Hematopoietic multipotent progenitor cell treated with erythropoietin and hydrocortisone succinate and interleukin-3 and kit ligand, for 6 days (in vitro differentiated cells): Measurements from ENCODE around the gene PSMB1.
"Not testable (repeated sequence)": the region's sequence is repeated elsewhere in the genome, so short reads cannot be mapped to it uniquely, and the experiment has no call there.

Experiments used
- DNase-seq: peaks from one replicate; pipeline ENCODE4 v3.0.0-alpha.2; 2015

The PSMB1 gene

GRCh38 chr6:170502268-170502667, 50.8 kb downstream of the PSMB1 start:
- DNase-seq = not testable (repeated sequence)

GRCh38 chr6:170500955-170501590, 52.0 kb downstream of the PSMB1 start:
- DNase-seq = no peak

DNA sequence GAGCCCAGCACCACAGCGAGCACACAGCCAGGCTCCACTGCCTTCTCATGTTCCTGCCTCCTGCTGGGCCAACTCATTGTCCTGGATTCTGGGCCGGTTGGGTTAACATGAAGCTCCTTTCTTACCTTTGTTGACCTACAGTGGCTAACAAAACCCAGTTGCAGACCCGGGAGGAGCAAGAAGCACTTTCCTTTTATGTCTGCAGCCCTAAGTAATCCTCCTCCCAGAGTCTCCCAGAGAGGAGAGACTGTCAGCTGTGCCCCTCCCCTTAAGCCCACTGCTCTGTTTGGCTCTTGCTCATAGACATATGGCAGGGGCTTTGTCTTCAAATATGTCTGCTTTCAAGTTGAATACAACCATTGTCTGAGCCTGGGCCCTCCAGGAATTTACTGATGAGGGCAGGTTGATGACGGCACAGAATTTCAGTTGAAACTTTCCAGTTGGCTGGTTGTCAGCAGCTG, 55.2 kb downstream of the PSMB1 start:
- DNase-seq = no peak

DNA sequence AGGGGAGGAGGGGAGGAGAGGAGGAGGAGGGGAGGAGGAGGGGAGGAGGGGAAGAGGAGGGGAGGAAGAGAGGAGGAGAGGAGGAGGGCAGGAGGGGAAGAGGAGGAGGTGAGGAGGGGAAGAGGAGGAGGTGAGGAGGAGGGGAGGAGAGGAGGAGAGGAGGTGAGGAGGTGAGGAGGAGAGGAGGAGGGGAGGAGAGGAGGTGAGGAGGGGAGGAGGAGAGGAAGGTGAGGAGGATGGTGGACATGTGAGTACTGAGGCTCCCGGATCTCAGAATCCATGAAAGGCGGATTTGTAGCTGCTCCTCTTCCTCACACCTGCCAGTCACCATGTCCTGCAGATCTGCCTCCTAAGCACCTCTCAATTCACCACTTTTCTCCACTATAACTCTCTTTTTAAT, 59.8 kb downstream of the PSMB1 start:
- DNase-seq = no peak

GRCh38 chr6:170490259-170490658, 62.8 kb downstream of the PSMB1 start:
- DNase-seq = no peak

- DNase-seq = no peak
Observed at GRCh38 chr6:170489836-170490235, 63.3 kb downstream of the PSMB1 start.

DNA sequence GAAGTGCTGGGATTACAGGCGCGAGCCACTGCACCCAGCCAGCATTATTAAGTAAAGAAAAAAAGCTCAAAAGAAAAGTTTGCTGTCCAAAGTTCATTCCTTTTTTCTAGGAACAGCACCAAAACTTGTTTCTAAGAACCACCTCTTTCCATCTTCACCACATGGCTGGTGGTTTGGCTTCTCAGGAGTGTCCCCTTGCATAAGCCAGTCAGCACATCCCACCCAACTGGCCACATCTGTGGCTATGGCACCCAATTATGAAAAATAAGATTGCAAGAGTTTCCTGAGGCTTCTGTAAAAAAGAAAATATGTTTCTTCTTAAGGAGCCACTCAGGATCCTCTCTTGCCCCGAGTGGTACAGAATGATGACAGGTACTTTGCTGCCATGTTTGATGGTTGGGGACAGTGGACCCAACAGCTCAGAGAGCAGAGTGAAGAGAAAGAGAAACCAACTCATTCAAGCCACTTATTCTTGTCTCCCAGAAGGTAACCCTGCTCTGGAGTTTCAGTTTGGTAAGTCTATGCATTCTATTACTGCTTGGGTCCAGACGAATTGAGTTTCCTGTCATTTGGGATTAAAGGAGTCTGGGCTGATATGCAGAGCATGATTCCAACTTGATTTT, 65.3 kb downstream of the PSMB1 start:
- no peak for DNase-seq

- no peak for DNase-seq
Observed at GRCh38 chr6:170485159-170485558, 67.9 kb downstream of the PSMB1 start.
